Osteocyte (in vitro differentiated cells): ENCODE data around the gene PIK3R5. TPM values are rescaled to one million over a fixed set of nuclear protein-coding genes. Genes with fewer than 3 reads are reported as not detected.

Experiments used
- DNase-seq: peaks from one replicate; pipeline ENCODE4 v3.0.0; 2021; ENCODE audit warnings: mixed read lengths; ENCODE audit not compliant: unreplicated experiment; ENCODE audit errors: extremely low spot score
- H3K27ac Mint-ChIP-seq: one replicate; pipeline ENCODE4 v1.8.0; 2021; ENCODE audit warnings: mild to moderate bottlenecking, mixed read lengths; ENCODE audit not compliant: unreplicated experiment
- H3K27me3 Mint-ChIP-seq: one replicate; pipeline ENCODE4 v1.8.0; 2021; ENCODE audit warnings: mixed read lengths; ENCODE audit not compliant: unreplicated experiment
- H3K36me3 Mint-ChIP-seq: one replicate; pipeline ENCODE4 v1.8.0; 2021; ENCODE audit warnings: mixed read lengths; ENCODE audit not compliant: unreplicated experiment
- H3K4me1 Mint-ChIP-seq: one replicate; pipeline ENCODE4 v1.8.0; 2021; ENCODE audit warnings: mixed read lengths; ENCODE audit not compliant: unreplicated experiment
- H3K4me3 Mint-ChIP-seq: one replicate; pipeline ENCODE4 v1.8.0; 2021; ENCODE audit warnings: mild to moderate bottlenecking, moderate library complexity, mixed read lengths; ENCODE audit not compliant: unreplicated experiment
- H3K9me3 Mint-ChIP-seq: one replicate; pipeline ENCODE4 v1.8.0; 2021; ENCODE audit warnings: mixed read lengths; ENCODE audit not compliant: unreplicated experiment
- total RNA-seq: library from RNA; stranded (reverse); gene quantifications from 2 replicates; pipeline ENCODE4 v1.2.1, GENCODE V29; 2021
- TF ChIP-seq, protein P1 (sequence below): fragments of 200-600 bp; sonication (generic); IDR thresholded peaks from 2 replicates; pipeline ENCODE4 v1.5.0; 2021; ENCODE audit warnings: antibody characterized with exemption, mild to moderate bottlenecking, moderate library complexity

Gene PIK3R5
- total RNA-seq, 1 donor from 2014 or later: not detected

GRCh38 chr17:8941980-8942622 is 23.4 kb downstream of the PIK3R5 start:
- DNase-seq: peak; percentile 36

DNA sequence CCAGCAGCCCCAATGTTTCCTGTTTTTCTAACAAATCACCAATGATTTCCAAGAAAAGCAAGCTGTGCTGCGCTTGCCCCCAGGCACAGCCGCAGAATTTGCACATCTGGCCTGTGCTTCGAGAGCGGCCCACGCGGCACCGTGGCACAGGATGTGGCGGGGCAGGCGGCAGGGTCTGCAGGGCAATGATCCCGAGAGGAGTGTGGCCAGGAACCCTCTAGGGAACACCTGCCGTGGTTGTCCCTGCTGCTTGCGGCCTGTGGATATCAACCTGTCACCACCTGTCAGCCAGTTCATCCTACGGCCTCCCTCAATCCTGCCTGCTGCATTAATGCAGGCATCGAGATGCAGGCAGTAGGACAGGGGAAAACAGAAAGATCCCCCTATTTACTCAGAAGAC is 24.0 kb downstream of the PIK3R5 start:
- H3K4me3 Mint-ChIP-seq: no peak overlapping the region
- H3K27me3 Mint-ChIP-seq: peaks cover 23% of the 10 kb centered on the region
- no peaks in the 10 kb centered on the region for H3K36me3 Mint-ChIP-seq
- peaks cover 3% of the 10 kb centered on the region for H3K4me1 Mint-ChIP-seq
- TF ChIP-seq, protein P1, sequence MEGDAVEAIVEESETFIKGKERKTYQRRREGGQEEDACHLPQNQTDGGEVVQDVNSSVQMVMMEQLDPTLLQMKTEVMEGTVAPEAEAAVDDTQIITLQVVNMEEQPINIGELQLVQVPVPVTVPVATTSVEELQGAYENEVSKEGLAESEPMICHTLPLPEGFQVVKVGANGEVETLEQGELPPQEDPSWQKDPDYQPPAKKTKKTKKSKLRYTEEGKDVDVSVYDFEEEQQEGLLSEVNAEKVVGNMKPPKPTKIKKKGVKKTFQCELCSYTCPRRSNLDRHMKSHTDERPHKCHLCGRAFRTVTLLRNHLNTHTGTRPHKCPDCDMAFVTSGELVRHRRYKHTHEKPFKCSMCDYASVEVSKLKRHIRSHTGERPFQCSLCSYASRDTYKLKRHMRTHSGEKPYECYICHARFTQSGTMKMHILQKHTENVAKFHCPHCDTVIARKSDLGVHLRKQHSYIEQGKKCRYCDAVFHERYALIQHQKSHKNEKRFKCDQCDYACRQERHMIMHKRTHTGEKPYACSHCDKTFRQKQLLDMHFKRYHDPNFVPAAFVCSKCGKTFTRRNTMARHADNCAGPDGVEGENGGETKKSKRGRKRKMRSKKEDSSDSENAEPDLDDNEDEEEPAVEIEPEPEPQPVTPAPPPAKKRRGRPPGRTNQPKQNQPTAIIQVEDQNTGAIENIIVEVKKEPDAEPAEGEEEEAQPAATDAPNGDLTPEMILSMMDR: no peak
- no peak for DNase-seq
- H3K27ac Mint-ChIP-seq: no peak overlapping the region
- H3K9me3 Mint-ChIP-seq: no peaks in the 10 kb centered on the region

More at GRCh38 chr17:8941980-8942622, 23.4 kb downstream of the PIK3R5 start:
- Mint-ChIP-seq H3K27ac (no peak overlapping the region), H3K9me3 (no peaks in the 10 kb centered on the region), H3K4me3 (no peak overlapping the region), H3K4me1 (peaks cover 3% of the 10 kb centered on the region), H3K36me3 (no peaks in the 10 kb centered on the region), H3K27me3 (peaks cover 21% of the 10 kb centered on the region)
- TF ChIP-seq, protein P1: no peak

- Mint-ChIP-seq H3K4me1 (peaks cover 3% of the 10 kb centered on the region), H3K27me3 (peaks cover 23% of the 10 kb centered on the region), H3K4me3 (no peak overlapping the region), H3K9me3 (peaks cover 3% of the 10 kb centered on the region), H3K36me3 (no peaks in the 10 kb centered on the region), H3K27ac (no peak overlapping the region)
- TF ChIP-seq, protein P1: no peak
- DNase-seq: no peak
Observed at GRCh38 chr17:8940866-8941471, 24.5 kb downstream of the PIK3R5 start.

GRCh38 chr17:8939496-8940334 is 25.8 kb downstream of the PIK3R5 start:
- Mint-ChIP-seq H3K36me3 (no peaks in the 10 kb centered on the region), H3K4me1 (peaks cover 3% of the 10 kb centered on the region), H3K27ac (no peak overlapping the region), H3K9me3 (peaks cover 3% of the 10 kb centered on the region), H3K27me3 (peaks cover 25% of the 10 kb centered on the region), H3K4me3 (no peak overlapping the region)
- TF ChIP-seq, protein P1: no peak
- DNase-seq: no peak

DNA sequence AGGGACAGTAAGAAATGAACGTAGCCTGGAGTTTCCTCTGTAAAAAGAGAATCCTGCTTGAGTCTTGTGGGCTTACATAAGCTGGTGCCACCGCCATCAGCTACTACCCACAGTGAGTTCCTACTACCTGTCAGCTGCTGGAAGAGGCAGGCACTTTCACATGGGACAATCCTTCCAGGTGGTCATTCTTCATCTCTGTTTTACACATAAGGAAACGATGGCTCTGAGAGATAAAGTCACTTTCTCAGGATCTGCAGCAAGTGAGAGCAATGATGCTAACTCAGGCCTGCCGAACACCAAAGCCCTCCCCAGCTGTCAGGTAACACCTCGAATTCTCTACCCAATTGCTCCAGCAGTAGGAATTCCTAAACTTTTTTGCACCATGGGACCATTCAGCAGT is 26.6 kb downstream of the PIK3R5 start:
- Mint-ChIP-seq H3K27ac (no peak overlapping the region), H3K4me3 (no peak overlapping the region), H3K36me3 (no peaks in the 10 kb centered on the region), H3K27me3 (peaks cover 27% of the 10 kb centered on the region), H3K4me1 (peaks cover 3% of the 10 kb centered on the region), H3K9me3 (peaks cover 3% of the 10 kb centered on the region)
- TF ChIP-seq, protein P1: no peak
- no peak for DNase-seq
